NCI-H510A treated with DMSO at 0.1 percent for 48 hours (cell line): ENCODE measurements around the gene NXPH2.
"Not testable (repeated sequence)": the region's sequence is repeated elsewhere in the genome, so short reads cannot be mapped to it uniquely, and the experiment has no call there.

Experiments
- DNase-seq: peaks from one replicate; lab custom pipeline; 2025; lab: John Stamatoyannopoulos, UW

Gene NXPH2

DNA sequence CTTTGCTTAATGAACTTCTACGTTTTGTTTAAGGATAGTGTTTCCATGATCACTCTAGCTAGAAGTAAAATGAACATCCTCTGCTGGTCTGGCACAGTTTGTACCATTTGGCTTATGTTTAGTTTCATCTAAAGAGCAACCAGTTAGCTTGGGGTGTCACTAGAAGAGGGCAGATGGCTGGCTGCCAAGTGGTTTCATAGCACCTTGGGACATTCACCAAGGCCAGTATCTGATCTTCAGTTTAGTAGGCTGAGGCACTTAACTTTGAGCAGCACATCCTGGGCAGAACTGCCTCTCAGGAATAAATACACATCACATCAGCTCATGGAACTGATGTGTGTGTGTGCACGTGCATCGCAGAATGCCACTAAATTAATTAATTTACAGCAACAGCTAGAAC, 68.4 kb downstream of the NXPH2 start:
- no peak for DNase-seq

DNA sequence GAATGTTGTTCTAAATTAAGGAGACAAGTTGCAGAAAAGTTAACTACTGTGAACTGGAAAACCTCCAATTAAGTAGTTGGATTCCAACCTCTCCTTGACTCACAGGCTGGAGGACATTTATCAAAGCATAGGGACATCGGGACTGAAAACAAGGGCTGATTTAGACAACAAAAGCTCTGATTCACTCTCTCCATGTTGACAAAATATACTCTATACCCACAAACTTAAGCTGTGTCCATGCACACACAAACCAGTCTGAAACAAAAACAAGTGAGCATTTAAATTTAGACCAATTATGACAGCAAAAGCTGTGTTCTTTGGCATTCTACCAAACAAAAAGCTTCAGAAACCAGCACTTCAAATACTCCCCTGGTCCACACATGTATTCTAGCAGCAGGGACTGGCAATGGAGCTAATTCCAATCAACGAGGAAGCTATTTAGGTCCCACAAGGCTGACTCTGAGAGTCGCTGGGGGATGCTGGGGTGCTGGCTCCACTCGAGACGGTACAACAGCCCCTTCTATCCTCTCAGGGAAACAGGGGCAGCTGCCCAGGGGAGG, 71.4 kb downstream of the NXPH2 start:
- no peak for DNase-seq

DNA sequence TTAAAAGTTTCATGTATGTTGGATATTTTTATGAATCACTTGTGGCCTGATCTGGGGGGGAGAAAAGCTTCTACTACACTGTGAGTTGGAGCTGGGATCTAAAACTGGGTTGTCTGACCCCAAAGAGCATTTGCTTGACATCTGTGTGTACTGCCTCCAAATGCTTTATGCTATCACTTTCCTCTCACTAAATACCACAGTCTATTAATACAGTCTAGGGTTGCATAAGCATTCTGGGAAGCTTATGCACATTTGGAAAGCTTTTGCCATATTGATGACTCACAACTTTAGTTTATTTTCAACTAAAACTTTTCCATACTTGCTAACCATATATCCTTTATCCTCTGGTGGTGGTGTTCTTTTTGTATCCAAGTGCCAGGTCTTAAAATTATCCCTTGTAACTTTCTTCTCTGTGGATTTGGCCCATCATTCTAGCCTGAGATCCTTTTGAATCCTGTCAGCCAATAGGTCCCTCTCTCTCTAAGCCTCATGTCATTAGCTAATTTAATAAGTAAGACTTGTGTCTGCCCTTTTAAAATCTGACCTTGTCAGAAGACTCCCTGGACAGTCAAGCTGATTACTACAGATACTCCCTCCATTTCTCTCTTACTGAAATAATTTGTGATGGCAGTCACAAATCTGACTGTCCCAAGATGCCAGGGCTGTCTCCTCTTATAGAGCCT, 72.7 kb downstream of the NXPH2 start:
- no peak for DNase-seq

DNA sequence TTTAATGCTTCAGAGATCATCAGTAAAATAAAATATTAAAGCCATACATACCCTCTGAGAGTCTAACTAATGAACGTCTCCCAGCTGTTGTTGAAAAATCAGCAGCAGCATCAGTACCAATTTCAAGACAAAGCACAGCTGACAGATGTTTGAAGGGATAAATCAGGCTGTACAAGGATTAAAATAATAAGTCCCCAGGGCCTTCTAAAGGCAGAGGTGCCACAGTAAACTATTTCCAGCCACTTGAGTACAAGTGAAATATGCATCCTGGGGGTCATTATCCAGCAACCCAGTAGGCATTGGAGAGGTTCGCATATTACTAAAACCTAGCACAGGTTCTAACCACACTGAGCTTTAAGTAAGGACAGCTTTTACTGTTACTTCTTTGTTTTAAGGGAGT, 76.9 kb downstream of the NXPH2 start:
- no peak for DNase-seq

DNA sequence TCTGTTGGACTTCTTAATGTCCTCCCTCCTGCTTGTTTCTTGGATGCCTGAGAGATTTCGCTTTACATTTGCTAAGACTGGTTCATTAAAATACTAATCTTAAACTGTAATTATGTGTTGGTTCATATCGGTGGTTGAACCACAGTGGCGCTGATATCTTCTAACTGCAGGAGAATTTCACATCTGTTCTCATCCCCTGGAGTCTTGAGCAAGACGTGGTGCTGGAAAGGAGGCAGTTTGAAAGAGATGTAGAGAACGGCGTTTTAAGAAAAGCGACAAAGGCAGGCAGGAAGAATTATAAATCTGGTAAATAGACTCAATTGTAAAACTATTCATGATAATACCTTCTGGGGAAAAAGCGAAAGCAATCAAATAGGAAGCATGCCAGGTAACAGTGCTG, 79.5 kb downstream of the NXPH2 start:
- no peak for DNase-seq

DNA sequence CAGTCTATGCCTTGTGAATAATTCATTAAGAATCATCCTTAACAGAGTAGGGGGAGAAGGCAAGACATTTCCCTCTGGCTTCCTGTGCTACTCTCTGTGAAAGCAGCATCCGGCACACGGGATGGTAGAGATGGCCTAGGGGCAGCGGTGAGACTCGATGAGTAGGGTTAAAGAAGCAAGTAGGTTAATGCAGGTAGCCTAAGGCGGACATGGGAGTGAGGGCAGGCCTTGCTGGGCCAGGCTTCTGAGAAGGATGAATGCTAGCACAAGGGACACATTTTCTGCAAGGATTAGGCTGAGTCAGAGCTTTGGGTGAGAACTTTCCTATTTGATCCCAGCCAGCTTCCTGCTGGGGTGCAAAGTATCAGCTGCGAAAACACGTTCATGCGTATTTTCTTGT, 80.8 kb downstream of the NXPH2 start:
- DNase-seq = no peak

DNA sequence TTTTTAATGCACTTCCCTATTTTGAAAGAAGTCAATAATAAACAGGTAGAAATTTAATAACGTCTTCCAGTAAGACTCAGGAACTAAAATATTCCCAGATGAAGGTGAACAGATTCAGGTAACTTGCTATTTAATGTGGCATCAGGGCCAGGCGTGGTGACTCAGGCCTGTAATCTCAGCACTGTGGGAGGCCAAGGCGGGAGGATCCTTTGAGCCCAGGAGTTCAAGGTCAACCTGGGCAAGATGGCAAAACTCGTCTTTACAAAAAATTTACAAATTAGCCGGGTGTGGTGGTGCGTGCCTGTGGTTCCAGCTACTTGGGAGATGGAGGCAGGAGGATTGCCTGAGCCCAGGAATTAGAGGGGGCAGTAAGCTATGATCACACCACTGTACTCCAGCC, 81.8 kb downstream of the NXPH2 start:
- no peak for DNase-seq

DNA sequence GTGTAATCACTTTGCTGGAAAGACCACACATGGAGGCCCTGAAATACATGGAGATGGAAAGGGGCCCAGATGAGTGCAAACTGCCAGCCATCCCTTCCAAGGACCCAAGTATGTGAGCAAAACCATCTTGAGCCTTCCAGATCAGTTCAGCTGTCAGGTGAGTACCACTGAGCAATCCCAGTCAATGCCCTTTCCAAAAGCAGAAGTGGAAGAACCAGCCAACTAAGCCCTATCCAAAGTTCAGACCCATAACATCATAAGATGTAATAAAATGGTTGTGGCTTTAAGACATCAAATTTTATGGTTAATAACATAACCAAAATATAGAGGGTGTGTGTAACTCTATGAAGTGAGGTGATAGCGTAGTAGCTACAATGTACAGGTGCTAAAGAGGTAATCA, 88.5 kb downstream of the NXPH2 start:
- no peak for DNase-seq

DNA sequence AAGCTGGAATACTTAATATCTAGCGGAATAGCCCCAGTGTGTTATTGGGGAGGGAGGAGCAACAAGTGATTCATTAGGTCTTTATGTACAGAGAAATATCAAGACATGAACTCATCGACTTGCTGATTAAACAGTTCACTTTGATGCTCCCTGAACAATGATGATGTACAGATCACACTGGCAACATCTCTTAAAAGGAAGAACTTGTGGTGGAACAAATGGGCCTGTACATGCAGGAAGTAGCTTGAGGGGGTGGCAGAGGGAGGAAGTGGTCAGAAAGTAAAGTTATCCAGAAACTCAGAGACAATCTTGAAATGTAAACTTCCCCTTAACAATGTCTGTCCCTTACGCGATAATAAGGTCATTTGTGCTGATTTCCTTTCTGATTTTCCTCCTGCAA, 90.5 kb downstream of the NXPH2 start:
- no peak for DNase-seq

DNA sequence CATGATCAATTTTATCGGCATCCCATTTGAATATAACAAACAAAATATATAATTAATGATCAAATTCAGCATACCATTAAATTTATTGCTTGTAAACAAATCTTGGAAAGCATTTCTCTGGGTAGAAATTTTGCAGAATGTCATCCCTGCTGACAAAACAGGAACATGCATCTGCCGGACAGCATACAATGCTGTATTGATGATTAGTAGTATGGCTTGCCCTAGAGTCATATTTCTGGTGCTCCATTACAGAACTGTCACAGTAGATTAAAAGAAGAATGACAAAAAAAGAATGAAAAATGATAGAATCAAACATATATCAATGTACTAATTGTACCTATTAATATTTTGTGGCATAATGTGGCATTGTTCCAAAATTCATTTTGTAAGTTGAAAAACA, 98.0 kb downstream of the NXPH2 start:
- no peak for DNase-seq

DNA sequence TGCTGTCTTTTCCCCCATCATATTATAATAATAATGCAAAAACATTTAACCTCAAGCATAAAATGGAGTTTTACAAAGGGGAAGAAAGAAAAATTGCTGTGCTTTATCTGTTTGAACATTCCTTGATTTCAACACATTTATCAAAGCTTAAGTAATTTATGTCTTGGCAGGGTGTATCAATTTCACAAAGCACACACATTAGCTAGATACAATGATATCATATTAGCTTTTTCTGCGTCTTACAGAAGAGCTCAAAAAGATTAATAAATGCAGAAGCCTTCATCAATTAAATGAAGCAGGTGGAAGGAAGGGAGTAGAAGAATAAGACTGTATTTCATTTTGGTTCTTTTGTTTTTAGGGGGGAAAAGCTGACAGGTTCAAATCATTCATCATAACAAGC, 103.0 kb downstream of the NXPH2 start:
- no peak for DNase-seq

DNA sequence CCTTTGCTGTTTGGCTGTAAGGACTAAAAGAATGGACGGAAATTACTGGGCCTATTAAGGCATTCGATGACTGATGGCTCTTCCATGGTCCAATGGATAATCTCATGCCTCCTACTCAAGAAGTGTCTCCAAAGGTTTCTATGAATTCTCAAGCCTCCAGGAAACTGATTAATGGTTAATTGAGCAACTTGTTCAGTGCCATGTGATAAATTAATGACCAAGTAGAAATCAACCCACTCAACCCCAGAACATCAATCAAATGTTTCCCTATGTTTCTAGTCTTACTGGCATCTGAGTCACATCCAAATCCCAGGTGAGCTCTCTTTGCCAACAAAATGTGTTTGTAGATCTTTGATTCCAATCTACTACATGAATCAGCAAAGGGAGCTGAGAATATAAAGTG, 103.6 kb downstream of the NXPH2 start:
- DNase-seq = no peak

DNA sequence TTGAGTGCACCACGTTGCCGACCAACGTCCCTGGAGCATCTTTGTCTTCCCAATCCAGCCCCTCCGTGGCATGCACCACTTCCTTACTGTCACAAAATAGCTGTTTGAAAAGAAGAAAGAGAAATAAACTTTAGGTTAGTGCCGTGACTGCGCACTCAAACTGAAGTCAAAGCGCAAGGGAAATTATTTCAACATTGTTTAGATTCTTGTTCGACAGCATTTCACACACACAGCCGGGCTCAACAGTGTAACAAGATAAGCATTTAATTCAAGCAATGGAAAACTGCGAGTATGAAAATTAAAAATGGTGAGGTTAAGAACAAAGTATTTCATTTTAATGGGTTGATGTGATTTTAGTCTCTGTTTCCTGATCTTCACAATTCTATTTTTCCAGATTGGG, 108.6 kb downstream of the NXPH2 start:
- no peak for DNase-seq

DNA sequence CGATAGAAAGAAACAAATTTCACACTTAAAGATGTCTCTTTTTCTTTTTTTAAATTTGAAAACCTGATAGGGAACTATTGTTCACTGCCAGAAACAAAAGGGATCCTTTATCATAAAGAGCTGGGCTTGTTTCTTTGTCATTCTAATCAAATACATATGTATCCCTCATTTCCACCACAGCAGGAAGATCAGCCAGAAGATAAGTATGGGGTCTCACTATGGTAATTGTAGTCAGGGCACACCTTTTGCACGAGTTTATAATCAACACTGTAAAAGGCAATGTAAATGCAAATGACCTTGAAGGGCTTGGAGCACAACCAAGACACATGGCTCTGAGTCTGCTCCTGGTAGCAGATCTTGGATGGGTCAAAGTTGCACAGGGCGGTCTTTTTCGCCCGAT, 109.5 kb downstream of the NXPH2 start:
- no peak for DNase-seq

DNA sequence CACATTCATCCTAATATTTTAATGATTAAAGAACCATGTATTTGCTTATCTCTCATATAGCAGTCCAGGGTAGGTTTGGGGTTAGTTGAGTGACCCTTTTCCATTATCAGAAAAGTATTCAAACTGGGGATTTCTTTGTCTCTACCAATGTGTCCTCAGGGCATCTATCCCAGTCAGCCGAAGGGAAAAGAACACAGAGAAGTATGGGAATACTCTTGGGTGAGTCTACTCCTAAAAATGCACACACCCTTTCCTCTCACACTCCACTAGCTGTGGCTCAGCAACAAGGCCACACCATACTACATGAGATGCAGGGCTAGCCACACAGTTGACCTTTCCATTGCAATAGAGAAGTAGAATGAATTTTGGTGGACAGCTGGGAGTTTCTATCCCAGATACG, 114.3 kb downstream of the NXPH2 start:
- no peak for DNase-seq

DNA sequence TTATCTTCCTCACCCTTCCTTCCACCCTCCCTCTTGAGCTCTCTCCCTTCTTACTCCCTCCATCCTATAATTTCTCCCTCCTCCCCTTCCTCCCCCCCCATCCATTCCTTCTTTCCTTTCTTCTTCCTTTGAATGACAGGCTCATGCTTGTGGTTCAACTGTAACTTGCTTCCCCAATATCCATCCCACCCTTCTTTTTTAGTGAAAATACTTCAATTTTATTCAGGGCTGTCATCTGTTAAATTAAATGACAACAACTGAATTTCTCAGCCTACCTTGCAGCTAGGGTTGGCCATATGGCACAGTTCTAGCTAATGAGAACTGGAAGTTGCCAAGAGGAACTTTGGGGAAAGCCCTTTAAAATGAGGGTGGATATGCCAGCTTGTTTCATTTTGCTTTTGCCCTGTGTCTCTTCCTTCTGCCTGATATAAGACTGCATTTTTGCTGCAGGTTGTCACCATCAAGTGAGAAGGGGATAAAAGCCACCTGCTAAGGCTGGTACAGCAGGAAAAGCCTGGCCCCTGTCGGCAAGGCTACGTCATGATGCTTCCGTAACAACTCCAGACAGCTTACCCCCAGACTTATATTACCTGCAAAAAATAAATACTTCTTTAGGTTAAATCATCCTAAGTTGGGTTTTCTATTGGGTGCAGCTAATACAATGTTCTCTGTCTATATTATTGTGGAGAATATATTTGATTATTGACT, 121.8 kb downstream of the NXPH2 start:
- DNase-seq = no peak

DNA sequence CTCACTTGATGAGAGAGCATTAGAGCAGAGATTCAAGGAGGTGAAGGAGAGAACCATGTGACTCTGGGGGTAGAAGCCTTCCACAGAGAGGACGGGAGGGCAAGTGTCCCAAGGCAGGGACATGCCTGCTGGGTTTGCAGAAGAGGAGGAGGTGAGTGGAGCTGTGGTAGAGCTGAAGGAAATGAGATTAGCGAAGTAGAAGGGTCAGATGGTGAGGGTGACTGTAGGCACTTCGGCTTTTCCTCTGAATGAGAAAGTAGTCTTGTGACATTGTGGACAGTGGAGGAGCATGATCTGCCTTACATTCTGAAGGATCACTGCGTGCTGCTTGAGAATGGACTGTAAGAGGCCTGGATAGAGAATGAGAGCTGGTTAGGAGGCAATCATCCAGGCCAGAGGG, 126.0 kb downstream of the NXPH2 start:
- DNase-seq = no peak

DNA sequence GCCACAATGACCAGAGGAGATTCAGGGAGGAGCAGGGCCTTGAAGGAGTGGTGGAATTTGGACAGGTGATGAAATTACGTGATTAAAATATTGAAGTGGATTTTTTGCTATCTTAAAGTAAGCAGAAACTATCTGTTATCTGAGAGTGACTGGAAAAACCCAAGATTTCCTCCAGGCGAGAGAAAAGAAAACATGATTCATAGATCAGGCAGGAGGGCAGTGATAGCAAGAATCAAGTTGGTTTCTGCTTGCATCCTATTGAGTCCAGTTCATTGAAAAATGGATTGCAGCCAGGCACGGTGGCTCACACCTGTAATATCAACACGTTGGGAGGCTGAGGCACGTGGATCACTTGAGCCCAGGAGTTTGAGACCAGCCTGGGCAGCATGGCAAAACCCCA, 127.8 kb downstream of the NXPH2 start:
- DNase-seq = no peak

DNA sequence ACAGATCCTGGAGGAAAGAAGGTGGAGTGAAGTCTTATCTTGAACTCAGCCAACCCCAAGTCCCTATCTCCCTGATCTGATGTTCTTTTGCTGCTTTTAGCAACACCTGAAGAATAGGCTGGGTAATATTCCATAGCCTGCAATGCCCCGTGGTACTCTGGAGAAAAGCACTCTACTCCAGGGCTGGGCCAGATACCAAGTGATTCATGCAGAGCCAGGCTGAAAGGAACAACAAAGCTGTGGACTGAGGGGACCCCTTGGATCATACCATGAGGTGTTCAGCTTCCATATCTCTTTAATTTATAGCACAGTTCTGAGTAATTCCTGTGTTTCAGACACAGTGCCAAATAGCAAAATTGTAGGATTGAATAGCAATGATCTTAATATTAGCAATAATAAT, 130.6 kb downstream of the NXPH2 start:
- DNase-seq = no peak

DNA sequence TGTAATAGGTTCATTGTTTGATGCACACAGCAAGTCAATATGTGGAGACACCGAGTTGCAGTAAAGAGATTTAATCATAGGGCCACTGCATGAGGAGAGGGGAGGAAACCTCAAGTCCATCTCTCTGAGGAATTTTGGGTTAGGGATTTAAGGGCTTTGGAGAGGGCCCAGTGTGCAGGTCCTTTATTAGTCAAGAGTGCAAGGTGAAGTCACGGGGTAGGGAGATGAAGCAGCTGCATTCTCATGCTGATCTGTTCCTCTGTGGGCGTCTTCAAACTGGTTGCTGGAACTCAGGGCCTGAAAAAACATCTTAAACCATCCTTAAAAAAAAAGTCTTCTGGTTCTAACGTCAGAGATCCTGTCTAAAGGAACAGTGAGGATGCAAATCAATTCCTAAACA, 131.6 kb downstream of the NXPH2 start:
- no peak for DNase-seq

DNA sequence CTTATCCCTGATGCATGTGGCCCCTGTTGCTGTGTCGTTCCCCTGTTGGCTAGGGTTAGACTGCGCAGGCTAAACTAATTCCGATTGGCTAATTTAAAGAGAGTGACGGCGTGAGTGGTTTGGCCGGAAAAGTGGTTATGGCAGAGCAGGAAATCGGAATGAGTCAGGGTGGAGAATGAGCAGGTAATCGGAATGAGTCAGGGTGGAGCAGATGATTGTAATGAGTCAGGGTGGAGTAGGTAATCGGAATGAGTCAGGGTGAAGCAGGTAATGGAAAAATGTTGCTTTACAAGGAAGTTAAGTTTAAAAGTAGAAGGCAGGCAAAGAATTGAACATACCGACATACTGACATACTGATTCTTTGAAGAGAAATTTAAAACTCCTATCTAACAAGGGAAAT, 135.4 kb downstream of the NXPH2 start:
- DNase-seq = not testable (repeated sequence)

DNA sequence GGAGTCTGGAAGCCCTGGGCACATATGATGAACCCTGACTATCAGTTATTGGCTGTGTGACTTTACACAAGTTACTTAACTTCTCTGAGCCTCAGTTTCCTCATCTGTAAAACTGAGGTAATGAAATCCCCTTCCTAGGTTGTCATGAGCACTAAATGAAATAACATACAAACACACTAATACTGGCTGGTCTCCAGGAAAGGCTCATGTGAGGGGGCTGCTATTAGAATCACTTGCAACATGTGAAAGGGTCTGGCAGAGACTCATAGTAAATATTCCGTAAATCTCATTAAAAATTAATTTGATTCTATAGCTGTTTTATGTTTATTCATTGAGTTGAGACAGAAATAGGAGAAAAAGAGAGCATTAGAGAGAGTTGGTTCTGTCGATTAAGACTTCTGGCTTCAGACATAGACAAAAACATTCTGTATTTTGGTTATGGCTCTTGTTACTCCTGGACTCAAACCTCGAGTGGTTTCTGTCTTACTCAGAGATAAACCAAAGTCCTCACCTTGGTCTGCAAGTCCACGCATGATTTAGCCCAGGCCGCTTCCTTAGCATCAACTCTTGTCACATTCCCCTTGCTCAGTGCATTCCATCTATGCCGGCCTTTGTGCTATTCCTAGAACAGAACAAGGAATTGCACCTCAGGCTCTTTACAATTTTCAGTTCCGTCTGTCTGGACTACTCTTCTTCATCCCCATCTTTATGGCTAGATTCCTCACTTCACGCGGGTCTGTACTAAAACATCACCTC, 139.1 kb downstream of the NXPH2 start:
- DNase-seq = no peak

DNA sequence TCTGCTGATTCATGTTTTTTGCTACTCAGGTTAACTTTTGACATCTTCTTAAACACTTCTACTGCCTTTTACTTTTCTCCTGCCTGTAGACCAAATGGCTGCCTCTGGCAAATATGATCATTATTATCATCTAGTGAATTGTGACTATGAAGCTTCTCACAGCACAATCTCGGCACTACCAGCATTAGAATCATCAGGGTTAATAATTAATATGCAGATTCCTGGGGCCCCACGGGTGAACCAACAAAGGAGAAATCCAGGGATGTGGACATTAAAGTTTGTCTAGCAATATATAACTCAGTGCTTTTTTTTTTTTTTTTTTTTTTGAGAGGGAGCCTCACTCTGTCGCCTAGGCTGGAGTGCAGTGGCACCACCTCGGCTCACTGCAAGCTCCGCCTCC, 142.5 kb downstream of the NXPH2 start:
- DNase-seq = no peak
